HG02938 (cell line): ENCODE results near the gene RARG.
A peak's percentile ranks its signal among the peaks of the same experiment; 100 is the strongest.

Experiments
- ATAC-seq: cut with Tn5 transposase; IDR thresholded peaks from one replicate; pipeline ENCODE4 v1.9.1; 2021; ENCODE audit warnings: mild to moderate bottlenecking, moderate library complexity; ENCODE audit not compliant: unreplicated experiment

Gene RARG

DNA sequence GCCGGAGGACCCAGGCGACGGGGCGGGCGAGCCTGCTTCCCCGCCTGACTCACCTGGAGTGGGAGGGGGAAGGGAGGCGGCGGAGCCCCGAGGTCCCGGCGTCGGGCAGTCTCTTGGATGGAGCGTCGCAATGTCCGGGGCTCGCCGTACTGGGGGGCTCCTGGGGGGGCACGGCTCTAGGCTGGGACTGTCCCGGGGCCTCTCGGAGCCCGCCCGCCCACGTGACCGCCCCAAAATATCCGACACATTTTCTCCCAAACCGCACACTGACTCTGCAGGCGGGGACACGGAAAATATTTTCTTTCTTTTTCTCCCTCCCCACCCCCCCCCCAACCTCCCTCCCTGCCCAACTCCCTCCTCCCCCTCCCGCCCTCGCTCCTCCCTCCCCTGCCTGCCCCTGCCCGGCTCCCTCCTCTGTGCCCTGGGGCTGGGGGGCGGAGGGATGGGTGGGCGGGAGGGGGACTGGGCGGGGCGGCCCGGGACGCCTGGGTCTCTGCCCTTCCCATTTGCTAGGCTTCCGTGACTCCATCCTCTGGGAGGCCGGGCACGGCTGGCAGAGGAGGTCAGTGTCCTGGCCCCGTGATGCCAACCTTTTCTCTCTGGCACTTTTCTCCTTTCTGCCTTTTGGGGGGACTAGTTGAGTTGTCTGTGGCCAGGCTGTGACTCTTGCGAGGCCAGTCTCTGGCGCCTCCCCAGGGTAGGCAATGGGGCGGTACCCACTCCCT lies at the start of gene RARG:
Gene RARG, minus strand, starts transcription at position 289 of the 725 bp plus-strand sequence. CDS start 4,664 bp downstream, outside the sequence.
- no peak for ATAC-seq

DNA sequence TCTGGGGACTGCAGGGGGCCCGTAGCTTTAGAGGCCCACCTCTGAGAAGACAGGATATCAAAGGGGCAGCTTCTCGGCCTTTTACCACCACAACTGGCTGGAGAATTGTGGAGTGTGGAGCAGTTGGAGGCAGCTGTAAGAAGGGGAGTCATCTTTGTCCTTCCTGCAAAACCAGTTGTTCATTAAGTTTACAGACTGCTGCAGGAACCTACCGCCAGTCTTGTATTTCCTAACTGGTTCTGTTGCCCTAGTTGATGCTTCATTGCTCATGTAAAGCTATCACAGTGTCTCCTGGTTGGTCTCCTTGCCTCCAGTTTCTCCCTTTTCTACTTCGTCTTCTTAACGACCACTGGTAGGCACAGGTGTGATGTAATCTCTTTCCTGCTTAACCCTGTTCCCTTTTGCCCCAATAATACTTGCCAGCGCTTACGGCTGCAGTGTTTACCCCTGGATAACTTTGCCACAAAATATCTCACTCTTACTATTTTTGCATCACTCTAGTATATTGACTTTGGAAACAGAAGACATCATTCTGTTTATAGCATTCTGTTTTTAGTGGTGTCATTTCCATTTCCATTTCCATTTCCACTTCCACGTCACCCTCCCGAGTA lies 48.0 kb upstream of the RARG start:
- no peak for ATAC-seq

DNA sequence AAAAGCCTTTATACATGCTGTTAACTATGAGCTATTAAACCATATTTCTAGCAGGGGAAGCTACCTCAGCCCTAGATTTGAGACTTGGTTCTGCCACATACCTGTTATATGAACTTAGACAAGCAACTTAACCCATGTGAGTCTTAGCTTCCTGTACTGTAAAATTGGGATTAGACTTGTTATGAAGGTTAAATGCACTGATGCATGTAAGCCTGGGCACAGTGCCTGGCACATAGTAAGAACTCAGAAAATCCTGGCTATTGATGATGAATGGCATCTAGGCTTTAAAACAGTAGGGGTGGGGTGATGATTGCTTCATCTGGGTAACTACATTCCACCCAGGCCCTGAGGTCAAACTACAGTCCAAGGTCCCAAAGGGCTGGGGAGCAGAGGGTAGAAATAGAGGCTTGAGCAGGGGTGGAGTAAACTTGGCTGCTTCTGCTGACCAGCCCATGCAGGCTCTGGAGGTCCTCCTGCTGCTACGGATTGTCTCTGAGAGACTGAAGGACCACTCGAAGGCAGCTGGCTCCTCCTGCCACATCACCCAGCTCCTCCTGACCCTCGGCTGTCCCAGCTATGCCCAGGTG lies 47.4 kb upstream of the RARG start:
- no peak for ATAC-seq

DNA sequence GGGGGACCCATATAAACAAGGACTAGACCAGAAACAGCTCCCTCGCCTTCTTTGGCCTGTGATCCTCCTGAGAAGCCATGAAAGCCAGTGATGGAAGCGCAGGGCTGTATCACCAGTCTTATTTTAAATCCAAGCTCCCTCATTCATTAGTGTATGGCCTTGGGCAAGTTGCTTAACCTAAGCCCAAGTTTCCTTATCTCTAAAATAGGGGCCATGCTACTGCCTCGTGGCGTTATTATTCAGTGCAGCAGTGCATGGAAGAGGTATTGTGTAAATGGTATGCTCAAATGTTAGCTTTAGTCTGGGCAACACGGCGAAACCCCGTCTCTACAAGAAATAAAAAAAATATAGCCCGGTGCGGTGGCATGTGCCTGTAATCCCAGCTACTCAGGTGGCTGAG lies 46.0 kb upstream of the RARG start:
- no peak for ATAC-seq

DNA sequence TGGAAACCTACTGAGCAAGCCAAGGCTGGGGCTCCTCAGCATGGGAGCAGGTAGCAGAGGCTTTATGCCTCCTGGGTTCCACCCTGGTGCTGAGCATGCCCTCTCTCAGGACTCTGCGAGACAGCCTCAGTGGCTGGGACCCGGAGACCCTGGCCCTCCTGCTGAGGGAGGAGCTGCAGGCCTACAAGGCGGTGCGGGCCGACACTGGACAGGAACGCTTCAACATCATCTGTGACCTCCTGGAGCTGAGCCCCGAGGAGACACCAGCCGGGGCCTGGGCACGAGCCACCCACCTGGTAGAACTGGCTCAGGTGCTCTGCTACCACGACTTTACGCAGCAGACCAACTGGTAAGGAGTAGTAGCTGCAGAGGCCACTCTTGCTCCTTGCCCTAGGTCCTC lies 44.5 kb upstream of the RARG start:
- ATAC-seq: no peak

DNA sequence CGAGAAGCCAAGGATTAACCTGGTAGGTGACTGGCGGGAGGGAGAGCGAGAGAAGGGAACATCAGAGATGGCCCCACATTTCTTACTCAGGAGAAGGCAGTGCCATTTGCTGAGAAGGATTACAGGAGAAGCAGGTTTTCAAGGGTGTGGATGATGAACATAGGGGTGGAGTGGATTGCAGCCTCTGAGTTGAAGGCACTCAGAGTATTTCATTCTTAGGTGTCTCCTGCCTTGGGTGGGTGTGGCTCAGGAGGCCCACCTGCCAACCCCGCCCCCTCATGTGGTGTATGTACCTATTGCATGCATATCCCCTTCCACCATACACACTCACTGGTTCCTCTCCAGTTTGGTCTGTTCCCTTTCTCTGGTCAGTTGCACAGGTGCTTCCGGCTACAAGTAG lies 42.4 kb upstream of the RARG start:
- ATAC-seq: no peak

DNA sequence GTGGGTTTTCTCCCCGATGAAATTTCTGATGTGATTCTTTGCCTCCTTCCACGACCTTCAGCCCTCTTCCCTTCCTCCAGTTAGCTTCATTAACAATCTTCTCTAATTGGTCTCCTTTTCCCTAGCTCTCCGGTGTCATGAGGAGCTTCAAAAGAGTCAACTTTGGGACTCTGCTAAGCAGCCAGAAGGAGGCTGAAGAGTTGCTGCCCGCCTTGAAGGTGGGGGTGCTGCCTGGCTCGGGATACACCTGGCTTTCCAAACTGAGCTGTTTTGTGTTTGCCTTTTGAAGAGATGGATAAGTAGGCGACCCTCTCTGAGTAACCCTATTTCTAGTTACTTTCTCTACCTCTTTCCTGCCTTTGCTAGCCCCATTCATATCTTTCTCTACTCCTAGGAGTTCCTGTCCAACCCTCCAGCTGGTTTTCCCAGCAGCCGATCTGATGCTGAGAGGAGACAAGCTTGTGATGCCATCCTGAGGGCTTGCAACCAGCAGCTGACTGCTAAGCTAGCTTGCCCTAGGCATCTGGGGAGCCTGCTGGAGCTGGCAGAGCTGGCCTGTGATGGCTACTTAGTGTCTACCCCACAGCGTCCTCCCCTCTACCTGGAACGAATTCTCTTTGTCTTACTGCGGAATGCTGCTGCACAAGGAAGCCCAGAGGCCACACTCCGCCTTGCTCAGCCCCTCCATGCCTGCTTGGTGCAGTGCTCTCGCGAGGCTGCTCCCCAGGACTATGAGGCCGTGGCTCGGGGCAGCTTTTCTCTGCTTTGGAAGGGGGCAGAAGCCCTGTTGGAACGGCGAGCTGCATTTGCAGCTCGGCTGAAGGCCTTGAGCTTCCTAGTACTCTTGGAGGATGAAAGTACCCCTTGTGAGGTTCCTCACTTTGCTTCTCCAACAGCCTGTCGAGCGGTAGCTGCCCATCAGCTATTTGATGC lies 36.9 kb upstream of the RARG start:
- no peak for ATAC-seq

DNA sequence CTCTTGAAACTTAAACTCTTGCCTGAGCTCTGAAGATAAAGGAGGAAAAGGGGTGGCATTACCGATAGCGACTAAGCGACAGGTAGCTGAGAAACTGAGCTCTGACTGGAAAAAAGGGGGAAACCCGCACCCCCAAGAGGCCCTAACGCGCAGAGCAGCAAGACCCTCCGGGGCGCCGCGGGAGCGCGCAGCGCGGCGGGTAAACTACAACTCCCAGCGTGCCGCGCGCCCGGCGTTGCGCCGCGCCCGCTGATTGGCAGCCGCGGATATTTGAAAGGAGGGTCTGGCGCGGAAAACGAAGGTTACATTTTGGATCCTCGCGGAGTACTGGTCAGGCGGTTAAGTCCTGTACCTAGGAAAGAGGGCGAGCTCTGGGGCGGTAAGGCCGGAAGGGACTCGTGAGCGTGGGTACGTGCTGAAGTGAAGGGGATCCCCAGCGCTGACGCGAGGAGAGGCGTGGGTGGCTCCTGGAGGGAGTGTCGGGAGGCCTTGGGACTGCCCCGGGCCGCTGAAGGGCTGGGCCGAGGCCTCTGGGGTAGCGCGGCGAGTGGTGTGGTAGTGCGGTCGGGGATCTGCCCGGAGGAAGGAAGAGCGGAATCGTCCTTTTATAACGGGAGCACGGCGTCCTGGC lies 36.1 kb upstream of the RARG start, which contains the start of gene ESPL1:
Gene ESPL1, plus strand, starts transcription at position 301 of the 631 bp plus-strand sequence. CDS start 468 bp downstream, outside the sequence.
- ATAC-seq: peak; percentile 75

DNA sequence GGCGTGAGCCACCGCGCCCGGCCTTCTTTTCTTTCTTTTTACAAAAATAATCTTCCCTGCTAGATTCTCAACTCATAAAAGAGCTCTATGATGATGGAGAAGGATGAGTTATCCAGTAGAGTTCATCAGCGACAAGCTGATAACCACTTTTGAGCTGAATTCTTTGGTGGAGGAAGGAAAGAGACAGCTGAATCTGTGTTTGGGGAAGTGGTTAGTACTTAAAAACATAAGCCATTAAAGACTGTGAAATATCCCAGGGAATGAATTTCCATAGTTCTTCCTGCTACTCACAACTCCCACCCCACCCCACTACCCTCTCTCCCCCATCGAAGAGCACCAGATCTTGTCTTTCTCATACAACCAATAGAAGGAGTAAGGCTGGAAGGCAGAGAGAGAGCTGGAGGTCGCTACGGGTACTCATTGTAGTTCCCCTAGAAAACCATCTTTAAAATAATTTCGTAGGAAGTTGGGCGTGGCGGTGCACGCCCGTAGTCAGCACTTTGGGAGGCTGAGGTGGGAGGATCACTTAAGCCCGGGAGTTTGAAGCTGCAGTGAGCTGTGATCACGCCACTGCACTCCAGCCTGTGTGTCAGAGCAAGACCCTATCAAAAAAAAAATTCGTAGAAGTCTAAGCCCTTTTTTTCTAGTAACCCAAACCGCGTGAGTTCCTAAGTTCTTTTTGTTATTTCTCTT lies 35.4 kb upstream of the RARG start:
- ATAC-seq: no peak

DNA sequence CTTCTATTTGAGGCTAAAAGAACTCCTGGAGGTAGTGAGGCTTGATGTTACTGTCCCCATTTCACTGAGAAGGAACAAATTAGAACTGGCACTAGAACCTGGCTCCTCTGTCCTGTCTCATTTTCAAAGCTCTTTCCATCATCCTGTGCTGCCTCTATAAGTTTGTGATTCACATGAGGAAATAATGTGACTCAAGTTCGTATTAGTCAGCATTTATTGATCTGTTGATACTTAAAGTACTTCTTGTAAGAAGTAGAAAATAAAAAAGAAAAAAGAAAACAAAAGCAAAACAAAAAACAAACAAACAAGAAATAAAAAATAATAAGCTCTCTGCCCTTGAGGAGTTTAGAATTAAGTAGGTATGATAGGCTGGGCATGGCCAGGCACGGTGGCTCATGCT lies 33.8 kb upstream of the RARG start:
- no peak for ATAC-seq

DNA sequence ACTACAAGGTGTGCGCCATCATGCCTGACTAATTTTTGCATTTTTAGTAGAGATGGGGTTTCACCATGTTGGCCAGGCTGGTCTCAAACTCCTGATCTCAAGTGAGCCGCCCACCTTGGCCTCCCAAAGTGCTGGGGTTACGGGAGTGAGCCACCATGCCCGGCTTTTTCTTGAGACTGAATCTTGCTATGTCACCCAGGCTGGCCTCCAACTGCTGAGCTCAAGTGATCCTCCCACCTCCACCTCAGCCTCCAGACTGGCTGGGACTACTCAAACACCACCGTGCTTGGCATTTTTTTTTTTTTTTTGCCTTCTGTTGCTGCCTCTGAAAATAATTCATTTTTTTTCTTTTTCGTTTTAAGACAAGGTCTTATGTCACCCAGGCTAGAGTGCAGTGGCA lies 27.9 kb upstream of the RARG start:
- no peak for ATAC-seq

DNA sequence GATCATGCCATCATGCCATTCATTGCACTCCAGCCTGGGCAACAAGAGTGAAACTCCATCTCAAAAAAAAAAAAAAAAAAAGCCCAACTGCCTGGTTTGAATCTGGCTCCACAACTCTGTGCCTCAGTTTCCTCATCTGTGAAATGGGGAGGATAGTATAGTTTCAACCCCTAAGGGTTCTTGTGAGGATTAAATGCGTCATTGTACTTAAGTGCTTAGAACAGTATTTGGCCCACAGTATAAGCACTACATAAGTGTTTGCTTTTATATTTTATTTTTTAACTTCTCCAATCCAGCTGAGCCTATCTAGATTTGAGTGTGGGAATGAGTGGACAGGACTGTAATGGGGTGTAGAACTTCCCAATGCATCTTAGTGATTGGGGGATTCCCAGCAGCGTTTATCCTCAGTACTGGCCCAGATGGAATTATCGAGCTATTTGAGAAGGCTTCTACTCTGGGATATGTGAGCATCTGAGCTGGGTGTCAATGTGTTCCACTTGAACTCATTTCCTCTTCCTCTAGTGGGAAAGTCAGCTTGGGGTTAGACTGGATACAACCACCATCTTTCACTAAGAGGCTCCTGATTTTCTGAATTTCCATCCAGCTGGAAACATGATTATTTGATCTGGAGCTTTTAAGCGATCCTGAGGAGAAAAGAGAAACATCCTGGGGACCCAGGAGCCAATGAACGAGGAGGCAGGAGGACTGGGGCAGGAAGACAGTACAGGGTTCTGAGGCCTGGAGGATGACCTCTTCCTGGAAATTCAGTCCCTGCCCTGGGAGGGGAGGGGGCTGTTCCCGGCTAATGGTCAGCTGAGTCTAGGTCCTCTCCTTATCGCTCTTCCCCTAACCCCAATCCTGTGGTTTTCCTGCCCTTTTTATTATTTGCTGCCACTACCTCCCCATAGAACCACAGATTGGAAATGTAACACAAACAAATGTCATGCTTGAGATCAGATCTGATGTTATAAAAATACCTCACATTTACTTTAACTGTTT lies 26.8 kb upstream of the RARG start:
- ATAC-seq: no peak

DNA sequence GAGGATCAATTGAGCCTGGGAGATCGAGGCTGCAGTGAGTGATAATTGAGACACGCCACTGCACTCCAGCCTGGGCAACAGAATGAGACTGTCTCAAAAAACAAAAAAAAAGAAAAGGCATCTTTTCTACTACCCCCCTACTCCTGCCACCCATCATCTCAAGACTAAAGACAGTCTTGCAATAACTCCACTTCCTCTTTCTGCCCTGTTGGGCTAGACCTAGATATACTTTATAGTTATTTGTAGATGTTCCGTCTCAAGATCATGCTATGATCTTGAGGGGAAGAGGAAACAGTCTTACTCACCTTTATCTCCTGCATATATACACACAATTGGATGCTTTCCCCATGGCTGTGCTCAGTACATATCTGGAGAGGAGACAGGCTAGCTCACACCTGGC lies 24.0 kb upstream of the RARG start:
- ATAC-seq: no peak

DNA sequence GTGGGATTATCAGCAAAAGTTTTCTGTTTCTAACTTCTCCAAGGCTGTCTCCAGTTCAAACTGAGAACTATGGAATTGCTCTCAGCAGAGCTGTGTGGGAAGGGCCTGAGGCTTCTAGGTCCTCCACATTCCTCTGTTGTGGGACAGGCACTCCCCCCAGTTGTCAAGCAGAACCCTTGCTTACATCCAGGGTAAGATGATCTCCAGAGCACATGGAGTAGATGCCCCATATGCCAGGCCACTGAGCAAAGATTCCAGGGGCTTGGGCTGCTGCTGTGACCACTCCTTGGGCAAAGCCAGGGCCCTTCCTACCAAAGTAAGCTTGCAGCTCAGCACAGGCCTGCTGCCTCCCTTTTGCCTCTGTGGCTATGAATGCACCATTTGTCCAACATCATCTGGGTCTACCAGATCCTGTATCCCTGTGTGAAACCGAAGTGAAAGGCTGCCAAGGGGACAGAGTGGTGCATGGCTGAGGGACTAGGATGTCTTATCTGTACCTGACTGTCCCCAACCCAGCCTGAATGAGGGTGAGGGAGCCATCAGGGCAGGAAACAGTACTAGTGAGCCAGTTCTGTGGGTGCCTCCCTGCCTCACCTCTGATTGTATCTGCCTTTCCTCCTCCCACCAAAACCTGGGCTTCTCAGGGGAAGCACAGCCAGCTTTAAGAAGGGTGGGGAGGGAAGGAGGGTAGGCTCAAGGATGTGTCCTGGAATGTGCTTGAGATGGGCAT lies 23.0 kb upstream of the RARG start:
- no peak for ATAC-seq

DNA sequence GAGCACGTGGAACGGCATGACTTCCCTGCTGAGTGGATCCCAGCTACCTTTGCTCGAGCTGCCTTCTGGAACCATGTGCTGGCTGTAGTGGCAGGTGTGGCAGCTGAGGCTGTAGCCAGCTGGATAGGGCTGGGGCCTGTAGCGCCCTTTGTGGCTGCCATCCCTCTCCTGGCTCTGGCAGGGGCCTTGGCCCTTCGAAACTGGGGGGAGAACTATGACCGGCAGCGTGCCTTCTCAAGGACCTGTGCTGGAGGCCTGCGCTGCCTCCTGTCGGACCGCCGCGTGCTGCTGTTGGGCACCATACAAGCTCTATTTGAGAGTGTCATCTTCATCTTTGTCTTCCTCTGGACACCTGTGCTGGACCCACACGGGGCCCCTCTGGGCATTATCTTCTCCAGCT lies 21.3 kb upstream of the RARG start:
- ATAC-seq: no peak

DNA sequence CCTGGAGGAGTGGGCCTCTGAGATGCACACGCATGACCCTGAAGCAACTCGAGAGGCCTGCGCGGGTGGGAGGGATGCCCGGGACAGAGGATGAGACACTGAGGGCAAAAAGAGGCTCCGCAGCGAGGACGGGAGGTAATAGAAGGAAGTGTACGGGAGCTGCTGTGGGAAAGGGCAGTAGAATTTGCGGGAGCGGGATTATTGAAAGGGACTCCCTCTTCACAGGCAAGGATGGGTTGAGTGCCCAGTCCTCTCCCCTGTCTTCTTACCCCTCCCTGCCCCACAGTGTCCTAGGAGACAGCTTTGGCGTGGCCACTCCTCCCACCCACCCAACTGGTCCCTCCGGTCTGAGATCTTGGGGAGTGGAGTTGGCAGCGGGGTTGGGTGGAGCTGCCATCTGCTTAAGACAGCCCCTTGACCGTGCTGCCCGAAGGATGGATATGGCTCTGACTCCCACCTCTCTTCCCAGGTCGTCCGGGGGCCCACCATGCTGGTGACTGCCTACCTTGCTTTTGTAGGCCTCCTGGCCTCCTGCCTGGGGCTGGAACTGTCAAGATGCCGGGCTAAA lies 20.4 kb upstream of the RARG start:
- ATAC-seq: no peak

DNA sequence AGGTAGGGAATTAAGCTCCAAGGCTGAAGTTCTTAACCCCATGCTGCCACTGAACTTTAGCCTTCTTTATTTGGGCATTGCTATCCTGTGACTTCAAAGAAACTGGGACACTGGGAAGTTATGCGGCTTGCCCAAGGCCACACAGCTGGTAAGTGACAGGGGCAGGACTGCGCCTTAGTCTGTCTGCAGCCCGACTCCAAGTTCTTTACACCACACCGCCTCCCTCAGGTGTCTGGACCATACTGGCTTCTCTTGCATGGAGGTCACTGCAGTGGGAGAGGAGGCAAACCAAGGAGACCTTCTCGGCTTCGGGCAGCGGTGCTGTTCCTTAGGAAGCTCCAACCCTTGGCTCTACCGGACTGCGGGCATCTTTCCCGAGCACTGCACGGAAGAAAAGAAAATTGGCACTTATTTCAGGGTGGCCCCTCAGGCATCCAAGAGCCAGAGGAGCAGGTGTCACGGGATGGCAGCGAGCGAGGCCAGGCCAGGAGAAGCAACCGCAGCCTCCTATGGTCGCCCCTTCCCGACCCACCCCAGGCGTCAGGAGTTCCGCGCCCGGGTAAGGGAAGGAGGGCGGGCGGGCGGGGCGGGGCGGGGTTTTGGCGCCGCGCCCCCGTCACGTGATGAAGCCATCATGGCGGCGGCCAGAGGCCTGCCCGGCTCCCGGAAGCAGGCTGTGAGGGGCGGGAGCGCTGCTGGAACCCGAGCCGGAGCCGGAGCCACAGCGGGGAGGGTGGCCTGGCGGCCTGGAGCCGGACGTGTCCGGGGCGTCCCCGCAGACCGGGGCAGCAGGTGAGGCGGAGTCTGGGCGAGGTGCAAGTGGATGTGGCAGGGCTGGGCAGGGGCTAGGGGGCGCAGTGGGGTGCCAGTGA lies 19.7 kb upstream of the RARG start:
- ATAC-seq: no peak
